Loucy (cell line): ENCODE results near the gene LYSMD4.

Source experiments
- EZH2phosphoT487 ChIP-seq: fragments of 200-600 bp; IDR thresholded peaks from 2 replicates; pipeline ENCODE4 v1.6.1; 2018; ENCODE audit warnings: antibody characterized with exemption, mild to moderate bottlenecking, moderate library complexity, borderline replicate concordance
- TF ChIP-seq, protein P1 (sequence below): fragments of 200-600 bp; sonication (generic); conservative IDR thresholded peaks from 2 replicates; pipeline ENCODE4 v1.5.1; 2014; ENCODE audit warnings: mild to moderate bottlenecking, antibody characterized with exemption, low read length

GRCh38 chr15:99677540-99678134 lies 55.6 kb downstream of the LYSMD4 start:
- TF ChIP-seq, protein P1, sequence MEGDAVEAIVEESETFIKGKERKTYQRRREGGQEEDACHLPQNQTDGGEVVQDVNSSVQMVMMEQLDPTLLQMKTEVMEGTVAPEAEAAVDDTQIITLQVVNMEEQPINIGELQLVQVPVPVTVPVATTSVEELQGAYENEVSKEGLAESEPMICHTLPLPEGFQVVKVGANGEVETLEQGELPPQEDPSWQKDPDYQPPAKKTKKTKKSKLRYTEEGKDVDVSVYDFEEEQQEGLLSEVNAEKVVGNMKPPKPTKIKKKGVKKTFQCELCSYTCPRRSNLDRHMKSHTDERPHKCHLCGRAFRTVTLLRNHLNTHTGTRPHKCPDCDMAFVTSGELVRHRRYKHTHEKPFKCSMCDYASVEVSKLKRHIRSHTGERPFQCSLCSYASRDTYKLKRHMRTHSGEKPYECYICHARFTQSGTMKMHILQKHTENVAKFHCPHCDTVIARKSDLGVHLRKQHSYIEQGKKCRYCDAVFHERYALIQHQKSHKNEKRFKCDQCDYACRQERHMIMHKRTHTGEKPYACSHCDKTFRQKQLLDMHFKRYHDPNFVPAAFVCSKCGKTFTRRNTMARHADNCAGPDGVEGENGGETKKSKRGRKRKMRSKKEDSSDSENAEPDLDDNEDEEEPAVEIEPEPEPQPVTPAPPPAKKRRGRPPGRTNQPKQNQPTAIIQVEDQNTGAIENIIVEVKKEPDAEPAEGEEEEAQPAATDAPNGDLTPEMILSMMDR = no peak
- TF ChIP-seq EZH2phosphoT487 = no peak
